ENCODE results near the gene MCRIP1. TPM values are rescaled to one million over a fixed set of nuclear protein-coding genes. Genes with fewer than 3 reads are reported as not detected.

MCRIP1 gene, protein sequence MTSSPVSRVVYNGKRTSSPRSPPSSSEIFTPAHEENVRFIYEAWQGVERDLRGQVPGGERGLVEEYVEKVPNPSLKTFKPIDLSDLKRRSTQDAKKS
- 218 TPM for total RNA-seq (ENCODE audit: unreplicated experiment)
- long read RNA-seq, transcript MCRIP1-201 (5 exons, 1,209 nt) = major isoform, 121 of 206 reads
- long read RNA-seq, transcript MCRIP1-203 (6 exons, 925 nt) = minor isoform, 16 of 206 reads
- long read RNA-seq, transcript MCRIP1-207 (4 exons, 2,775 nt) = minor isoform, 23 of 206 reads
- long read RNA-seq, transcript MCRIP1-206 (4 exons, 1,123 nt) = minor isoform, 12 of 206 reads
- long read RNA-seq, partial matches to known transcripts = 2 of 206 reads
- long read RNA-seq, other reads (novel, unspliced or antisense) = 23 of 206 reads

- Mint-ChIP-seq H3K9me3 (ENCODE audit: unreplicated experiment) (peaks cover 9% of the 10 kb centered on the region), H3K27me3 (ENCODE audit: unreplicated experiment) (peaks cover 14% of the 10 kb centered on the region), H3K27ac (ENCODE audit: unreplicated experiment) (peak within 1 kb of the TSS; percentile 86), H3K4me1 (ENCODE audit: low read depth, unreplicated experiment) (peaks cover 14% of the 10 kb centered on the region), H3K4me3 (ENCODE audit: unreplicated experiment) (peak within 1 kb of the TSS; percentile 93), H3K36me3 (ENCODE audit: unreplicated experiment) (no peaks in the 10 kb centered on the region)
- no peak for TF ChIP-seq CTCF (IDR thresholded peaks at IDR 0.05; ENCODE audit: partially characterized antibody, unreplicated experiment)
- peak; percentile 98 for DNase-seq
Measured at GRCh38 chr17:81833160-81833920, at the start of gene MCRIP1. MCRIP1 (minus strand) TSS chr17:81833291; CDS start chr17:81824506, 8,785 bp downstream.

- no peaks in the 10 kb centered on the region for H3K4me1 Mint-ChIP-seq (ENCODE audit: low read depth, unreplicated experiment)
- peaks cover 2% of the 10 kb centered on the region for H3K27me3 Mint-ChIP-seq (ENCODE audit: unreplicated experiment)
- H3K4me3 Mint-ChIP-seq (ENCODE audit: unreplicated experiment) = no peak overlapping the region
- no peaks in the 10 kb centered on the region for H3K36me3 Mint-ChIP-seq (ENCODE audit: unreplicated experiment)
- DNase-seq = no peak
- no peak overlapping the region for H3K27ac Mint-ChIP-seq (ENCODE audit: unreplicated experiment)
- peaks cover 1% of the 10 kb centered on the region for H3K9me3 Mint-ChIP-seq (ENCODE audit: unreplicated experiment)
- TF ChIP-seq CTCF (IDR thresholded peaks at IDR 0.05; ENCODE audit: partially characterized antibody, unreplicated experiment) = no peak
Measured at GRCh38 chr17:81879121-81879520, 46.0 kb upstream of the MCRIP1 start.

GRCh38 chr17:81878294-81878693 is 45.2 kb upstream of the MCRIP1 start:
- no peak for TF ChIP-seq CTCF (IDR thresholded peaks at IDR 0.05; ENCODE audit: partially characterized antibody, unreplicated experiment)
- H3K9me3 Mint-ChIP-seq (ENCODE audit: unreplicated experiment) = peaks cover 1% of the 10 kb centered on the region
- no peaks in the 10 kb centered on the region for H3K4me1 Mint-ChIP-seq (ENCODE audit: low read depth, unreplicated experiment)
- no peak overlapping the region for H3K4me3 Mint-ChIP-seq (ENCODE audit: unreplicated experiment)
- H3K27ac Mint-ChIP-seq (ENCODE audit: unreplicated experiment) = no peak overlapping the region
- peaks cover 2% of the 10 kb centered on the region for H3K27me3 Mint-ChIP-seq (ENCODE audit: unreplicated experiment)
- H3K36me3 Mint-ChIP-seq (ENCODE audit: unreplicated experiment) = no peaks in the 10 kb centered on the region
- no peak for DNase-seq

GRCh38 chr17:81877569-81877968 is 44.5 kb upstream of the MCRIP1 start:
- Mint-ChIP-seq H3K9me3 (ENCODE audit: unreplicated experiment) (peaks cover 1% of the 10 kb centered on the region), H3K4me3 (ENCODE audit: unreplicated experiment) (no peak overlapping the region), H3K27me3 (ENCODE audit: unreplicated experiment) (peaks cover 3% of the 10 kb centered on the region), H3K36me3 (ENCODE audit: unreplicated experiment) (no peaks in the 10 kb centered on the region), H3K27ac (ENCODE audit: unreplicated experiment) (no peak overlapping the region), H3K4me1 (ENCODE audit: low read depth, unreplicated experiment) (no peaks in the 10 kb centered on the region)
- TF ChIP-seq CTCF (IDR thresholded peaks at IDR 0.05; ENCODE audit: partially characterized antibody, unreplicated experiment) = no peak
- DNase-seq = no peak

Measured in glutamatergic neuron (in vitro differentiated cells).